GM12878 (cell line): ENCODE measurements around the gene MAP2K4. TPM values are rescaled to one million over a fixed set of nuclear protein-coding genes. Genes with fewer than 3 reads are reported as not detected.

Source experiments
- CEBPB ChIP-seq, 2 experiments: fragments of 150-350 bp in 1 of 2; IDR thresholded peaks; 2 replicates each; pipeline ENCODE4 v1.6.1; 2012 to 2014; ENCODE audit warnings: low read depth in 2 of 2, low read length in 2 of 2, borderline replicate concordance in 1 of 2, inconsistent platforms in 1 of 2
- CHD4 ChIP-seq: fragments of 200-600 bp; sonication (generic); IDR thresholded peaks from 2 replicates; pipeline ENCODE4 v1.6.1; 2016; ENCODE audit warnings: mild to moderate bottlenecking
- CREB1 ChIP-seq: IDR thresholded peaks from 2 replicates; pipeline ENCODE4 v1.6.1; 2012; ENCODE audit warnings: low read depth, mild to moderate bottlenecking, inconsistent platforms
- CREM ChIP-seq: IDR thresholded peaks from 2 replicates; pipeline ENCODE4 v1.6.1; 2014; ENCODE audit warnings: antibody characterized with exemption, low read depth
- EZH2 ChIP-seq: IDR thresholded peaks from 2 replicates; pipeline ENCODE4 v1.6.1; 2012; ENCODE audit warnings: low read depth, mild to moderate bottlenecking, control low read depth, inconsistent platforms, low read length, borderline replicate concordance; ENCODE audit not compliant: control insufficient read depth
- FOS ChIP-seq: IDR thresholded peaks from 3 replicates; pipeline ENCODE4 v1.6.1; 2011; ENCODE audit warnings: borderline replicate concordance; ENCODE audit not compliant: insufficient read length; ENCODE audit errors: extremely low read depth
- FOXM1 ChIP-seq: IDR thresholded peaks from 2 replicates; pipeline ENCODE4 v1.6.1; 2012; ENCODE audit warnings: low read depth, mild to moderate bottlenecking, inconsistent platforms, low read length, moderate library complexity
- HCFC1 ChIP-seq: fragments of 150-350 bp; IDR thresholded peaks from 2 replicates; pipeline ENCODE4 v1.6.1; 2014; ENCODE audit warnings: low read length
- HDGF ChIP-seq: fragments of 450-650 bp; IDR thresholded peaks from 2 replicates; pipeline ENCODE4 v1.6.1; 2016; ENCODE audit warnings: antibody characterized with exemption
- IRF4 ChIP-seq: IDR thresholded peaks from 2 replicates; pipeline ENCODE4 v1.6.1; 2011; ENCODE audit warnings: low read depth, low read length
- JUND ChIP-seq: IDR thresholded peaks from 2 replicates; pipeline ENCODE4 v1.6.1; 2012; ENCODE audit warnings: low read depth, mild to moderate bottlenecking, low read length, improper control_type of control experiment, moderate library complexity
- KDM1A ChIP-seq: fragments of 200-600 bp; sonication (generic); IDR thresholded peaks from 2 replicates; pipeline ENCODE4 v1.6.1; 2016; ENCODE audit warnings: borderline replicate concordance
- PML ChIP-seq: IDR thresholded peaks from 2 replicates; pipeline ENCODE4 v1.6.1; 2012; ENCODE audit warnings: low read length, inconsistent platforms
- RAD51 ChIP-seq: fragments of 450-650 bp; IDR thresholded peaks from 2 replicates; pipeline ENCODE4 v1.6.1; 2016; ENCODE audit warnings: moderate library complexity, mild to moderate bottlenecking, inconsistent platforms
- RFX5 ChIP-seq: IDR thresholded peaks from 2 replicates; pipeline ENCODE4 v1.6.1; 2011; ENCODE audit warnings: low read depth, low read length, improper control_type of control experiment
- SMAD1 ChIP-seq: fragments of 450-650 bp; IDR thresholded peaks from 2 replicates; pipeline ENCODE4 v1.6.1; 2018; ENCODE audit warnings: mild to moderate bottlenecking, low read depth; ENCODE audit not compliant: partially characterized antibody
- SMAD5 ChIP-seq: IDR thresholded peaks from 2 replicates; pipeline ENCODE4 v1.6.1; 2016; ENCODE audit warnings: antibody characterized with exemption, low read depth
- SMC3 ChIP-seq: IDR thresholded peaks from 2 replicates; pipeline ENCODE4 v1.6.1; 2011; ENCODE audit warnings: low read length, improper control_type of control experiment, borderline replicate concordance
- STAT3 ChIP-seq: IDR thresholded peaks from 2 replicates; pipeline ENCODE4 v1.6.1; 2011; ENCODE audit warnings: low read depth, low read length, improper control_type of control experiment
- WRNIP1 ChIP-seq: IDR thresholded peaks from 2 replicates; pipeline ENCODE4 v1.6.1; 2011; ENCODE audit warnings: low read depth, low read length, improper control_type of control experiment, borderline replicate concordance
- YY1 ChIP-seq: IDR thresholded peaks from 2 replicates; pipeline ENCODE4 v1.6.1; 2011; ENCODE audit warnings: low read depth, mild to moderate bottlenecking, low read length
- ZNF217 ChIP-seq: fragments of 450-650 bp; IDR thresholded peaks from 2 replicates; pipeline ENCODE4 v1.6.1; 2017; ENCODE audit warnings: antibody characterized with exemption, mild to moderate bottlenecking
- ZSCAN29 ChIP-seq: fragments of 450-650 bp; IDR thresholded peaks from 2 replicates; pipeline ENCODE4 v1.6.1; 2017; ENCODE audit warnings: mild to moderate bottlenecking, moderate library complexity
- polyA plus RNA-seq, 11 experiments: library from polyadenylated mRNA; depleted of rRNA in 4 of 11; unstranded in 6 of 11; stranded (reverse) in 5 of 11; fragments of >200 nt; fragmentation: Nextera tagmentation in 4 of 11; fragmentation: Illumina TruSeq in 1 of 11; extraction: Ambion mirVana in 4 of 11; extraction: Trizol in 1 of 11; gene quantifications; 1 replicate in 1 of 11; 2 replicates in 10 of 11; pipeline versions ENCODE4 v1.2.1 to v1.2.3, GENCODE V29; 2011 to 2016; ENCODE audit warnings: inconsistent platforms in 2 of 11, missing spikeins in 2 of 11, low read depth in 1 of 11
- total RNA-seq, 4 experiments: library from RNA; depleted of rRNA in 3 of 4; stranded (reverse); fragments of >200 nt in 3 of 4; fragmentation: Illumina TruSeq in 1 of 4; extraction: Trizol in 1 of 4; gene quantifications; 2 replicates each; pipeline versions ENCODE4 v1.2.1 to v1.2.3, GENCODE V29; 2013 to 2021
- TF ChIP-seq, protein P1 (sequence below): IDR thresholded peaks from 2 replicates; pipeline ENCODE4 v1.6.1; 2012; ENCODE audit warnings: improper control_type of control experiment, low read depth, low read length; ENCODE audit not compliant: insufficient replicate concordance
- TF ChIP-seq, protein P2 (sequence below): IDR thresholded peaks from 2 replicates; pipeline ENCODE4 v1.6.1; 2012; ENCODE audit warnings: low read depth, low read length, improper control_type of control experiment

Gene MAP2K4
- total and polyA plus RNA-seq, 10 of the 15 experiments (the other 5 are each of a cell fraction or from before 2014, with no cell fraction given), result 5.4 to 34.1 (median 25.5) TPM

DNA sequence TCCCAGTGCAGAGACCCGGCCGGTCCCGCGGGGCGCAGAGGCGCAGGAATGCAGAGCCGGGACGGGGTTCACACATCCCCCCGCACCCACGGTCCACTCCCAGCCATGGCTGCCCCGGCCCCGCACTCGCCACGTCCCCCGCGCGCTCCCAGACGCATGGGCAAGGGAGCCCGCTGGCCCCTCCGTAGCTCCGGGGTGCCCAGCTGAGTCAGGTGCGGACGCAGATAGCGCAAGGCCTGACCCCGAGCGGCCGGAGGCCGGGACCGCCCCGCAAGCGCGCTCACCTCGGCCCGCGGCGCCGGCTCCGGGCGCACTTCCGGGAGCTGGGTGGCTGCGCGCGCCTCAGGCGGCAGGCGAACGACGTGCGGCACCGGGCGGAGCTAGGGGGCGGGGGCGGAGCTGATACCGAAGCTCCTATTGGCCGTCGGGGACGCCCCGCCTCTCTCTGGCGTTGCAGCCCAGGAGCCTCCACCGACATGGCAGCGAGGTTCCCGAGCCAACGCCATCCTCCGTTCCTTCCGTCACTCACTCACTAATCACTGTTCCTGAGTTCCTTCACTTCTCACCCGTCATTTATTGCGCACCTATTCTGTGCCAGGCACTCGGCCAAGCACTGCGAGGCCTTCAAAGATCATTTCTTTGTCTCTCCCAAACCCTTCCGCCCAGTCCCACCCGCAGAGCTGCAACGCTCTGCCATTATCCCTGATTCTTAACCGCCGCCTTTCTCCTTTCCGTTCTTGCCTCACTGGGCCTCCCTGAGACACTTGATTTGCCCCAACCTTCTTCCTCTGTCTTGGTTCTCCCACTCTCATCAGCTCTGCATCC, 23.3 kb upstream of the MAP2K4 start, which contains the start of gene ZNF18 (continued):
- TF ChIP-seq JUND (no peak), SMAD1 (no peak), SMC3 (no peak), HDGF (peak; percentile 19; the same call in 1 of the 2 replicates), CREB1 (peak; percentile 69; the same call in 1 of the 2 replicates), WRNIP1 (no peak), FOXM1 (no peak), CREM (0 out of 2 replicates have a peak, but pooled peaks have one; percentile 13), SMAD5 (peak; percentile 93), ZSCAN29 (0 out of 2 replicates have a peak, but pooled peaks have one; percentile 48), RFX5 (no peak), YY1 (peak; percentile 95), CHD4 (no peak), EZH2 (no peak), KDM1A (no peak), RAD51 (no peak), IRF4 (no peak), CEBPB (IDR thresholded peaks at IDR 0.05; ENCODE audit: borderline replicate concordance in 1 of 2, low read depth in 2 of 2, low read length in 2 of 2) (no peak), PML (peak; percentile 96), HCFC1 (no peak; the same call in 1 of the 2 replicates), STAT3 (no peak), FOS (no peak), ZNF217 (no peak)
- TF ChIP-seq, protein P1, sequence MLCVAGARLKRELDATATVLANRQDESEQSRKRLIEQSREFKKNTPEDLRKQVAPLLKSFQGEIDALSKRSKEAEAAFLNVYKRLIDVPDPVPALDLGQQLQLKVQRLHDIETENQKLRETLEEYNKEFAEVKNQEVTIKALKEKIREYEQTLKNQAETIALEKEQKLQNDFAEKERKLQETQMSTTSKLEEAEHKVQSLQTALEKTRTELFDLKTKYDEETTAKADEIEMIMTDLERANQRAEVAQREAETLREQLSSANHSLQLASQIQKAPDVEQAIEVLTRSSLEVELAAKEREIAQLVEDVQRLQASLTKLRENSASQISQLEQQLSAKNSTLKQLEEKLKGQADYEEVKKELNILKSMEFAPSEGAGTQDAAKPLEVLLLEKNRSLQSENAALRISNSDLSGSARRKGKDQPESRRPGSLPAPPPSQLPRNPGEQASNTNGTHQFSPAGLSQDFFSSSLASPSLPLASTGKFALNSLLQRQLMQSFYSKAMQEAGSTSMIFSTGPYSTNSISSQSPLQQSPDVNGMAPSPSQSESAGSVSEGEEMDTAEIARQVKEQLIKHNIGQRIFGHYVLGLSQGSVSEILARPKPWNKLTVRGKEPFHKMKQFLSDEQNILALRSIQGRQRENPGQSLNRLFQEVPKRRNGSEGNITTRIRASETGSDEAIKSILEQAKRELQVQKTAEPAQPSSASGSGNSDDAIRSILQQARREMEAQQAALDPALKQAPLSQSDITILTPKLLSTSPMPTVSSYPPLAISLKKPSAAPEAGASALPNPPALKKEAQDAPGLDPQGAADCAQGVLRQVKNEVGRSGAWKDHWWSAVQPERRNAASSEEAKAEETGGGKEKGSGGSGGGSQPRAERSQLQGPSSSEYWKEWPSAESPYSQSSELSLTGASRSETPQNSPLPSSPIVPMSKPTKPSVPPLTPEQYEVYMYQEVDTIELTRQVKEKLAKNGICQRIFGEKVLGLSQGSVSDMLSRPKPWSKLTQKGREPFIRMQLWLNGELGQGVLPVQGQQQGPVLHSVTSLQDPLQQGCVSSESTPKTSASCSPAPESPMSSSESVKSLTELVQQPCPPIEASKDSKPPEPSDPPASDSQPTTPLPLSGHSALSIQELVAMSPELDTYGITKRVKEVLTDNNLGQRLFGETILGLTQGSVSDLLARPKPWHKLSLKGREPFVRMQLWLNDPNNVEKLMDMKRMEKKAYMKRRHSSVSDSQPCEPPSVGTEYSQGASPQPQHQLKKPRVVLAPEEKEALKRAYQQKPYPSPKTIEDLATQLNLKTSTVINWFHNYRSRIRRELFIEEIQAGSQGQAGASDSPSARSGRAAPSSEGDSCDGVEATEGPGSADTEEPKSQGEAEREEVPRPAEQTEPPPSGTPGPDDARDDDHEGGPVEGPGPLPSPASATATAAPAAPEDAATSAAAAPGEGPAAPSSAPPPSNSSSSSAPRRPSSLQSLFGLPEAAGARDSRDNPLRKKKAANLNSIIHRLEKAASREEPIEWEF, result no peak
- TF ChIP-seq, protein P2, sequence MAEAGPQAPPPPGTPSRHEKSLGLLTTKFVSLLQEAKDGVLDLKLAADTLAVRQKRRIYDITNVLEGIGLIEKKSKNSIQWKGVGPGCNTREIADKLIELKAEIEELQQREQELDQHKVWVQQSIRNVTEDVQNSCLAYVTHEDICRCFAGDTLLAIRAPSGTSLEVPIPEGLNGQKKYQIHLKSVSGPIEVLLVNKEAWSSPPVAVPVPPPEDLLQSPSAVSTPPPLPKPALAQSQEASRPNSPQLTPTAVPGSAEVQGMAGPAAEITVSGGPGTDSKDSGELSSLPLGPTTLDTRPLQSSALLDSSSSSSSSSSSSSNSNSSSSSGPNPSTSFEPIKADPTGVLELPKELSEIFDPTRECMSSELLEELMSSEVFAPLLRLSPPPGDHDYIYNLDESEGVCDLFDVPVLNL, result no peak
